ENCODE results near the gene AADACL4.
A peak's percentile ranks its signal among the peaks of the same experiment; 100 is the strongest.

The AADACL4 gene

DNA sequence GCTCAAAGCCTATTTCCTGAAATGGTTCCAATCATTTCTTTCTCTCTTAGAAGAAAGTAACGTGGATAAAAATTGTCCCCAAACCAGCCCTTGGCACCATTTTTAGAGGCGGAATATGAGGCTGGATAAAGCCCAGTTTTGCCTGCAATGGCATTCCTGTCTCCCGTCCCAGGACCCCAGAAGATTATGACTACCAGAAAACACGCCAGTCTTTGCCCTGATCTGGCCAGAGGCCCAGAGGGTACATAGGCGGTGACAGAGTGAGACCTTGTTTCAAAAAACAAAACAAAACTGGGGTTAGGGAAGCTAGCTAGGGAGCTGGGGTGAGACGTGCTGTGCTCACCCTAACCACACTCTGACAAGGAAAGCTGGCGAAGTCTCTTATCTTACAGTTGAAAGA is at the start of gene AADACL4:
Gene AADACL4, plus strand, starts transcription at position 301 of the 400 bp plus-strand sequence. CDS start 462 bp downstream, outside the sequence.
- Mint-ChIP-seq H3K9me3 (peaks cover 31% of the 10 kb centered on the region), H3K27me3 (ENCODE audit: low read depth) (peaks cover 4% of the 10 kb centered on the region), H3K36me3 (ENCODE audit: low read depth) (peaks cover 3% of the 10 kb centered on the region), H3K4me1 (ENCODE audit: low read depth) (no peaks in the 10 kb centered on the region), H3K4me3 (no peak within 1 kb of the TSS), H3K27ac (no peak within 1 kb of the TSS)

DNA sequence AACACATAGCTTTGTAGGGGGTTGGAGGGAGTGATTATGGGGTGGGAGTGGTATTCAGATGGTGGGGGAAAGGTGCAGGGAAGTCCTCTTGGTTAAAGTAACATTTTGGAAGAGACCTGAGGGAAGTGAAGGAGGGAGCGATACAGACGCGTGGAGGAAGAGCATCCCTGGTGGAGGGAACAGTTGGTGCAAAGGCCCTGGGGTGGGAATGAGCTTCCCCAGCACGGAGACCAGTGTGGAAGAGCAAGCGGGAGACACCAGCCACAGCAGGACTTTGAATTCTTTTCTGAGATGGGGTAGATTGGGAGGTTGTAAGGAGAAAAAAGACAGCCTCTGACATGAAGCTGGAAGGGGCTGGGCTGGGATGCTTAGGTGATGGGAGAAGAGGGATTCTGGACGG is 49.4 kb upstream of the AADACL4 start:
- Mint-ChIP-seq H3K36me3 (ENCODE audit: low read depth) (peaks cover 16% of the 10 kb centered on the region), H3K4me1 (ENCODE audit: low read depth) (peaks cover 20% of the 10 kb centered on the region), H3K9me3 (no peaks in the 10 kb centered on the region), H3K4me3 (peak overlapping the region; percentile 45), H3K27me3 (ENCODE audit: low read depth) (peaks cover 9% of the 10 kb centered on the region), H3K27ac (peak overlapping the region; percentile 41)

DNA sequence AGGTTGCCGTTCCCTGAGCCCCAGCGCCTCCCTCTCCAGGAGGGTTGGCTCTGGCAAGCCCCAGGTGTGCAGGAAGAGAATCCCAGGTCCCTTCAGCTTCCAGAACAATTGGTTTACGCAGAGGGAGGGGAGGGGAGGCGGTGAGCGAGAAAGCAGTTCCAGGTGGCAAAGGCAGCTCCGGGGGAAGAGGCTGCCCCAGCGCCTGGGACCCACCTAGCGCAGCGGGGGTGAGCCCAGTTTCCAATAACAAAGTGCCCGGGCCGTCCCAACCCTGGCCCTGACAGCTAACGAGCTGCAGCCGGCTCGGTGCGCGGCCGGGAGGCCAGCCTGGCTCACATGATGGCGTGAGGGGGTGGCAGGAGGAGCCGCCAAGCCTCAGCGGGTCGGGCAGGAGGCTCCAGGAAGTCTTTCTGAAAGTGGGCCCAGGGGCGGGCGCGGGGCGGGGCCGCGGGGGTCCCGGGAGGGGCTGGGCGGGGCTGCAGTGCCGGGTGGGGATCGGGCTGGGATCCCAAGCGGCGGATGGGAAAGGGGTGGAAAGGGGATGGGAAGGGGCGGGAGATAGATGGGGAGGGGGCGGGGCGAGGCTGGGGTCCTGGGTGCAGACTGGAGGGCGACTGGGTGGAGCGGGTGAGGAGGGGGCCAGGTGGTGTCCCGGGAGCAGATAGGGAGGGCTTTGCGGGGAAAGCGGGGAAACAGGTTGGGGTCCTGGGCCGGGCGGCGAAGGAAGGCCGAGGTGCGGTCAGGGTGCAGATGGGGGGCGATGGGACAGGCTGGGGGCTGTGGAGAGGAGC is 48.7 kb upstream of the AADACL4 start:
- Mint-ChIP-seq H3K4me3 (no peak overlapping the region), H3K27me3 (ENCODE audit: low read depth) (peaks cover 9% of the 10 kb centered on the region), H3K4me1 (ENCODE audit: low read depth) (peaks cover 22% of the 10 kb centered on the region), H3K9me3 (no peaks in the 10 kb centered on the region), H3K36me3 (ENCODE audit: low read depth) (peaks cover 19% of the 10 kb centered on the region), H3K27ac (no peak overlapping the region)

DNA sequence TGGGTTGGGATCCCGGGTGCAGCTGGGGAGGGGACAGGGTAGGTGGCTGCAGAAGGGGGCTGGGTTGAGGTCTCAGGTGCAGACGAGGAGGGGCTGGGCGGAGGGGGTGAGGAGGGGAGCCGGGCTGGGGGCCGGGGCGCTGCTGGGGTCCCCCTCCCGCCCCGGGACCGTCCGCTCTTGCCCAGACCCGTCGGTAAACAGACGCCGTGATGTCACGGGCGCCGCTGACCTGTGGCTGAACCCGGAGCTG is 48.2 kb upstream of the AADACL4 start:
- H3K9me3 Mint-ChIP-seq: no peaks in the 10 kb centered on the region
- peaks cover 22% of the 10 kb centered on the region for H3K4me1 Mint-ChIP-seq (ENCODE audit: low read depth)
- peaks cover 9% of the 10 kb centered on the region for H3K27me3 Mint-ChIP-seq (ENCODE audit: low read depth)
- H3K36me3 Mint-ChIP-seq (ENCODE audit: low read depth): peaks cover 19% of the 10 kb centered on the region
- H3K27ac Mint-ChIP-seq: no peak overlapping the region
- H3K4me3 Mint-ChIP-seq: no peak overlapping the region

DNA sequence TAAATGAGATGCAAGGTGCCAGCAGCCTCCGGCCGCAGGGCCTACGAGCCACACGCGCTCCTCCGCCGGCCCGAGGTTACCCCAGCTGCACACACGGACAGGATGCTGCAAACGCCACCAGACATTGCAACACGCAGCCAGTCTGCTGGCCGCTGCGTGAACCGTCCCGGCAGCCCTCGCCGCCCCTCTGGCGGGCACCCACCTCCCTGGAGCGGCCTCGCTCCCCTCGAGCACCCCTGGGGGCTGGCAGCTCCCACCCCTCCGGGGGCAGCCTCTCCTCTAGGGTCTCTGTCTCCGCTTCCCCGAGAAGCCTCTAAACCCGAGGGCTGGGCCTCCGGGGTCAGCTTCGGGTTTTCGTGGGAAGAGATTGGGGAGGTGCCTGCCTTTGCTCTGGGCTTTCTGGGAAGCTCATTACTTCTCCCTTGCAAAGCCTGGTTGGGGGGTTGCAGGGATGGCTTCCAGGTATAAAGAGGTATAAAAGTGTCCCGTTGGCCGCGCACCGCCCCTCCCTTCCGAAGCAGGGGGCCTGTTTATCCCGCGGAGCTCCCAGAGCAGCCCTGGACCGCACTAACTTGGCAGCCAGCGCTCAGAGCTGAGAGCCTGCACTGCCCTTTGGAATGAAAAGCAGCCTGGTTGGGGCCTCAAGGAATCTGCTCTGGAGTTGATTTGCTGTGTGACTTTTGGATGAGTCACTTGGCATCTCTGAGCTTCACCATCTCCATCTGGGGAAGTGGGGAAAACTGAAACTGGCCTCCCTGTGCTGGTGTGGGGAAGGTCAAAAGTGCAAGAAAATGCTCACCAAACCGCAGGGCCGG is 47.7 kb upstream of the AADACL4 start:
- Mint-ChIP-seq H3K9me3 (no peaks in the 10 kb centered on the region), H3K36me3 (ENCODE audit: low read depth) (peaks cover 19% of the 10 kb centered on the region), H3K4me1 (ENCODE audit: low read depth) (peaks cover 22% of the 10 kb centered on the region), H3K27ac (no peak overlapping the region), H3K27me3 (ENCODE audit: low read depth) (peaks cover 9% of the 10 kb centered on the region), H3K4me3 (no peak overlapping the region)

DNA sequence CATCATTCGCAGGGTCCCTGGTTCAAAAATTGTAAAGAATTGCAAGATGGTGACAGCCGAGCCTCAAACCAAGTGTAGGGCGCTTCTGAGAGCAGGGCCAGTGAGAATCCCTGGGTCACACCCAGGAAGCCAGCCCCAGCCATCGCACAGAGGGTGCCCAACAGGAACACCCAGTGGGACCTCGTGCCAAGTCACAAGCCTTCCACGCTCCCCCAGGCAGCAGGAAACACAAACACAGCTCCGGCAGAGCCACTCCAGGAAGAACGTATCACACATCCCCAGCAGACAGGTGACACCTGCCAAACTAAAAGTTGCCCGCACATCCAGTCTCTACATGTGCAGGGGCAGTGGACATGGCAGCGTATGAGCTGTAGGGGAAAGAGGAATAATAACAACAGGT is 46.1 kb upstream of the AADACL4 start:
- Mint-ChIP-seq H3K4me1 (ENCODE audit: low read depth) (peaks cover 31% of the 10 kb centered on the region), H3K36me3 (ENCODE audit: low read depth) (peaks cover 19% of the 10 kb centered on the region), H3K9me3 (no peaks in the 10 kb centered on the region), H3K4me3 (no peak overlapping the region), H3K27me3 (ENCODE audit: low read depth) (peaks cover 9% of the 10 kb centered on the region), H3K27ac (peak overlapping the region; percentile 16)

DNA sequence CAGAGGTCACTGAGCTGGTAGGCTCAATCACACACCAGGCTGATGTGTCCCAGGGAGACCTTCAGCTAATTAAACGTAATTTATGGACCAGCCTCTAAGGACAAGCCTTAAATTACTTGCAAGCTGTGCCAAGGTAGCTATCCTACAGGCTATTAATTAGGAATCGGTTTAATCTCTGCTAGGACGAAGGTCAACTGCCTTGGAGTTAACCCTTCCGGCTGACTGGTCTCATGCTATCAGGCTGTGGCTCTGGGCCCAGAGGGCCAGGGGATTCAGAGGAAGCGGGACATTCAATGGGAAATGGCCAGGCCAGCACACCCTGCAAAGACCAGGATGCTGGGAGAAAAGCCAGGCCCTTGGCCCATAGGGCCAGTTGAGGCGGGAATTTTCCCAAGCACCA is 44.9 kb upstream of the AADACL4 start:
- H3K27me3 Mint-ChIP-seq (ENCODE audit: low read depth): peaks cover 9% of the 10 kb centered on the region
- H3K36me3 Mint-ChIP-seq (ENCODE audit: low read depth): peaks cover 18% of the 10 kb centered on the region
- H3K9me3 Mint-ChIP-seq: no peaks in the 10 kb centered on the region
- no peak overlapping the region for H3K27ac Mint-ChIP-seq
- H3K4me1 Mint-ChIP-seq (ENCODE audit: low read depth): peaks cover 31% of the 10 kb centered on the region
- no peak overlapping the region for H3K4me3 Mint-ChIP-seq

DNA sequence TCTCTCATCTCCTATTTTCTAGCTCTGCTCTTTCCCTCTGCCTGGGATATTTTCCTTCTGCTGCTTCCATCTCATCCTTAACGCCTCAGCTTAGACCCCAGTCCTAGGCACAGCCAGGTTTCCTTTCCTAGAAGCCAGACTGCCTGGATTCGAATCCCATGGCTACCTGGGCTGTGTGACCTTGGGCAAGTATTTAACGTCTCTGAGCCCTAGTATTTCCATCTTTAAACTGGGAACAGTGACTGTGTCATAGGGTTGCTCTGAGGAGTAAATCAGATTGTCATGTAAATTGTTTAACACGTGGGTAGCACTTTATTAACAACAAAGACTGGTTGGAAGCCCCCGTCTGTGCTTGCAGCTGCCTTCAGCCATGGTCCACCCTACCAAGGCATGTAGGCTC is 44.2 kb upstream of the AADACL4 start:
- H3K9me3 Mint-ChIP-seq: no peaks in the 10 kb centered on the region
- no peak overlapping the region for H3K4me3 Mint-ChIP-seq
- peaks cover 35% of the 10 kb centered on the region for H3K4me1 Mint-ChIP-seq (ENCODE audit: low read depth)
- peaks cover 3% of the 10 kb centered on the region for H3K27me3 Mint-ChIP-seq (ENCODE audit: low read depth)
- H3K36me3 Mint-ChIP-seq (ENCODE audit: low read depth): peaks cover 21% of the 10 kb centered on the region
- no peak overlapping the region for H3K27ac Mint-ChIP-seq

DNA sequence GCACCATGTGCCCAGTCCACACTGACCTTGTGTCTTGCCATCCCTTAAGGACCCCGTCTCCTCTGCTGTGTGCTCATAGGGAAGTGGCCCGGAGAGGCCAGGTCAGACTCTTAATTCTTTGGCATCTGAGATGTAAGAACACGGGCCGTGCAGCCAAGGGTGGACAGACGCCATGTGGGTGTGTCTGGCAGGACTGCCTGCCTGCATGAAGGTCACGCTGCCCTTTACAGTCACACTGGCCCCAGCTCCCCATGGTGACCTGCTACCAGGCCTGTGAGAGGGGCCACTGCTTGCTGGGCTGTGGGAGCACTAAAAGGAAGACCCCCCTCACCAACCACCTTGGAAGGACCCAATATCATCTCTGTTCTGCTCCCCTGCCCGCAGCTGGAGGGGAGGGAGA is 43.5 kb upstream of the AADACL4 start:
- Mint-ChIP-seq H3K4me3 (no peak overlapping the region), H3K36me3 (ENCODE audit: low read depth) (peaks cover 19% of the 10 kb centered on the region), H3K27ac (no peak overlapping the region), H3K4me1 (ENCODE audit: low read depth) (peaks cover 35% of the 10 kb centered on the region), H3K9me3 (no peaks in the 10 kb centered on the region), H3K27me3 (ENCODE audit: low read depth) (no peaks in the 10 kb centered on the region)

DNA sequence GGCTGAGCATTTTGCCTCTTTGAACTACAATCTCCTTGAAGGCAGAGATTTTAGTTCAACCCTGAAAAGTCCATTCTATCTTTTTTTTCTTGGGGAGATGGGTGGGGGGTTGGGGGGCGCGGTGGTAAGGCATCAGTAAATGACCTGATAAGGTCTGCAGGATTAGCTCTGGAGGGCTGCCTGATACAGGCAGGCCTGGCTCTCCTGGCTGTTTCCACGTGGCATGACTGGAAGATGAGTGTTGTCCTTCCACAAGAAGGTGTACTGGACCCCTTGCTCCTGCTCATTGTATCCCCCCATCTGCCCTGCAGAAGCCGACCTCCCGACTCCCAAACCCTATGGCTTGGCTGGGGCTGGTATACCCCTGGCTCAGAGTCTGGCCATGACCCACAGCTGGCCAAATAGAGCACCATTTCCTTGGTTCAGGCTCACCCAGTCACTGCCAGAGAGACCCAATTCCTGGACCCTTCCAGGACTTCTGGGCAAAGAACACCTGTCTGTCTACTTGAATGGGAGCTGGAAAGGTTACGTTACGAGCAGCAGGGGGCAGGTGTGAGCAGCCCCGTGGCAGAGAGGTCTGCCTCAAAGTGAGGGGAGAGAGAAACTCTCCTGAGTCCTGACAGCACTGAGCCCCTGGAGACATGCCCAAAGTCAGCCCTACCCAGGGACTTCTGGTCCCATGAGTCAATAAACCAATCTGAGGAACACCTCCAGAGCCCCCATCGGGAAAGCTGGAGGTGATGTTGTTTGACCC is 42.8 kb upstream of the AADACL4 start:
- Mint-ChIP-seq H3K4me3 (no peak overlapping the region), H3K27ac (no peak overlapping the region), H3K4me1 (ENCODE audit: low read depth) (peaks cover 35% of the 10 kb centered on the region), H3K36me3 (ENCODE audit: low read depth) (peaks cover 20% of the 10 kb centered on the region), H3K27me3 (ENCODE audit: low read depth) (no peaks in the 10 kb centered on the region), H3K9me3 (no peaks in the 10 kb centered on the region)

DNA sequence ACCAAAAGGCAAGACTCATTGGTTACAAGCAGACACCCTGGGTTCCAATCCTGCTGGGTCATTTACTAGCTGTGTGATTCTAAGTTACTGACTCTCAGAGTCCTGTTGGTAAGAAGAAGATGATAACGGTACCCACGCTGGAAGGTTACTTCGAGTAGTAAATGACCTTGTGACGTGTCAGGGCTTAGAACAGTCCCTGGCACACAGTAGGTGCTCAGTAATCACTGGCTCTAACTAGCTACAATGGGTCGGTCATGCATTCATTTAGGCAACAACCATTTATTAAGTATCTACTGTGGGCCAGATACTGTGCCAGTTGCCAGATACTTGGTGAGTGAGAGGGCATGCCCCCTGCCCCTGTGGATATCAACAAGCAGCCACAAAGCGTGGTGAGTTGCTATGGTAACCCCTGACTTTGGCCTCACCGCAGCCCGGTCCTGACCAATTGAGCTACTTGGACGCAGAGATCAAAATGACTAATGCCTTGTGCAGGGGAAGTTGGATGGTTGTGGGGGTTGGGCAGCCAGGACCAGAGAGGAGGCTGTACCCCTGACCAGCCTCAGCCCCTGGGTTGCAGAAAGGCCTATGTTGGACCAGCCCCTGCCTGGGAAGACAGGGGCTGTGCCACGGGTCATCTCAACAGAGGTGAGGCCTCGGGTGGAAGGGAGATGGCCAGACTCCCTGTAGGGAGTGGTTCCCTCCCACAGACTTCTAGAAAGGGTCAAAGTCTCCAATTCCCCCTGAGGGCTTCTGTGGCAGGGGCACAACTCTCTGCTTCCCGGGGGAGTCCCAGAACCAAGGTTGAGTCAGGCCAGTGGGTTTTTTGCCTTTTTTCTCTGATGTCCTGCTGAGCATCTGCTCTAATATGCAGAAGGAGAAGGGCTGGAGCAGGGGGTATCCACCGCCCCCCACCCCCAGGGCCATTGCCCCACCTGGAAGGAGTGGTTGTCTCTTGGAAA is 41.9 kb upstream of the AADACL4 start:
- peaks cover 23% of the 10 kb centered on the region for H3K36me3 Mint-ChIP-seq (ENCODE audit: low read depth)
- no peak overlapping the region for H3K27ac Mint-ChIP-seq
- H3K27me3 Mint-ChIP-seq (ENCODE audit: low read depth): no peaks in the 10 kb centered on the region
- H3K4me3 Mint-ChIP-seq: no peak overlapping the region
- peaks cover 35% of the 10 kb centered on the region for H3K4me1 Mint-ChIP-seq (ENCODE audit: low read depth)
- H3K9me3 Mint-ChIP-seq: no peaks in the 10 kb centered on the region

DNA sequence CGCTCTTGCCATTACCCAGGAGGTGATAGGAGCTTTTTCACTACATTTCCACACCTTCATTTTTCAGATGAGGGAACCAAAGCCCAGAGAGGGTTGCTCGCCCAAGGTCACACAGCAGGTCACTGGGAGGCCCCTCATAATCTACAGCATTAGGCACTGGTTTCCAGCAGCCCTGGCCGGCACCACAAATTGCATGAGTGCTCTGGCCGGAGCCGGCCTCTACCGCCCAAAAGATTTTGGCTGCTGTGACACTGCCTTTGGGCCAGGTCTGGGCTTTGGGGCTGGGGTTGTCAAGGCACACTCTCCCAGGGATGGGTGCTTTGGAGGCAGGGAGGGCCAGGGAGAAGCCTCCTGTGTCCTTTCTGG is 41.2 kb upstream of the AADACL4 start:
- Mint-ChIP-seq H3K4me3 (no peak overlapping the region), H3K9me3 (peaks cover 3% of the 10 kb centered on the region), H3K27me3 (ENCODE audit: low read depth) (no peaks in the 10 kb centered on the region), H3K36me3 (ENCODE audit: low read depth) (peaks cover 26% of the 10 kb centered on the region), H3K4me1 (ENCODE audit: low read depth) (peaks cover 31% of the 10 kb centered on the region), H3K27ac (no peak overlapping the region)

DNA sequence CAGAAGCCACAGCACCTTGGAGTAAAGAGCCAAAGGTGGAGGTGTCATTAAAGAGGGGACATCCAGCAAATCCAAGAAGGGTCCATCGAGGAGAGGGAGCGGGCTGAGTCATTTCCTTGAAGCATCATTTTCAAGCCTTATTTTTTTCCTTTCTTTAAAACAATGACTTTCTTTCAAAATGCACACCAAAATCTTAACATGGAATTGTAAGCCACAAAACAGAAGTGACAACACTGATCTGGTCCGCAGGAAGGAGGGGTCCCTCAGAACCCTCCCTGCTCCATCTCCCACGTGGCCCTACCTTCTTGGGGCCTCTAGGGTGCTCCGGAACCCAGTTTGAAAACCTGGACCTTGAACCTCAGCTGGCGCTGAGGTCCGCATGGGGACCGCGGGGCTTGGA is 40.7 kb upstream of the AADACL4 start:
- Mint-ChIP-seq H3K36me3 (ENCODE audit: low read depth) (peaks cover 28% of the 10 kb centered on the region), H3K27me3 (ENCODE audit: low read depth) (no peaks in the 10 kb centered on the region), H3K27ac (no peak overlapping the region), H3K9me3 (peaks cover 3% of the 10 kb centered on the region), H3K4me3 (no peak overlapping the region), H3K4me1 (ENCODE audit: low read depth) (peaks cover 29% of the 10 kb centered on the region)
